Astrocyte (in vitro differentiated cells and primary cell): ENCODE measurements around the gene ACKR2. TPM values are rescaled to one million over a fixed set of nuclear protein-coding genes. Genes with fewer than 3 reads are reported as not detected.

Source experiments
- DNase-seq: peaks from one replicate; pipeline ENCODE4 v3.0.0-alpha.2; 2010; ENCODE audit warnings: low read depth
- FAIRE-seq: peaks from 2 replicates; lab custom pipeline; 2011; peaks lifted over from hg19 to GRCh38; lab: Jason Lieb, UNC
- H2AFZ ChIP-seq: 2 replicates; pipeline ENCODE4 v1.6.0; 2012; ENCODE audit warnings: low read depth, low read length, inconsistent platforms
- H3K27ac ChIP-seq: 2 replicates; pipeline ENCODE4 v1.5.1; 2011; ENCODE audit warnings: low read depth, low read length, inconsistent platforms
- H3K27me3 ChIP-seq: 2 replicates; pipeline ENCODE4 v1.6.0; 2011; ENCODE audit warnings: low read length, inconsistent platforms; ENCODE audit not compliant: insufficient read depth
- H3K36me3 ChIP-seq: 2 replicates; pipeline ENCODE4 v1.5.1; 2011; ENCODE audit warnings: low read length, inconsistent platforms; ENCODE audit not compliant: insufficient read depth
- H3K4me1 ChIP-seq: 2 replicates; pipeline ENCODE4 v1.5.1; 2011; ENCODE audit warnings: low read length, inconsistent platforms; ENCODE audit not compliant: insufficient read depth
- H3K4me2 ChIP-seq: 2 replicates; pipeline ENCODE4 v1.6.0; 2012; ENCODE audit warnings: low read length, inconsistent platforms
- H3K4me3 ChIP-seq: 2 replicates; pipeline ENCODE4 v1.5.1; 2011; ENCODE audit warnings: low read depth, mild to moderate bottlenecking, low read length, inconsistent platforms; ENCODE audit not compliant: insufficient read depth
- H3K79me2 ChIP-seq: 2 replicates; pipeline ENCODE4 v1.6.0; 2012; ENCODE audit warnings: mild to moderate bottlenecking, low read length, inconsistent platforms; ENCODE audit not compliant: insufficient read depth
- H3K9ac ChIP-seq: 2 replicates; pipeline ENCODE4 v1.6.0; 2012; ENCODE audit warnings: mild to moderate bottlenecking, low read length, inconsistent platforms
- H3K9me3 ChIP-seq: 2 replicates; pipeline ENCODE4 v1.5.1; 2012; ENCODE audit warnings: low read depth, mild to moderate bottlenecking, low read length, inconsistent platforms; ENCODE audit not compliant: insufficient read depth
- H4K20me1 ChIP-seq: 2 replicates; pipeline ENCODE4 v1.6.0; 2012; ENCODE audit warnings: low read length, inconsistent platforms; ENCODE audit not compliant: insufficient read depth
- H3K27ac Mint-ChIP-seq: one replicate; pipeline ENCODE4 v1.8.0; 2021; ENCODE audit warnings: mild to moderate bottlenecking, mixed read lengths; ENCODE audit not compliant: unreplicated experiment
- H3K27me3 Mint-ChIP-seq: one replicate; pipeline ENCODE4 v1.8.0; 2021; ENCODE audit warnings: low read depth, mixed read lengths; ENCODE audit not compliant: unreplicated experiment
- H3K36me3 Mint-ChIP-seq: one replicate; pipeline ENCODE4 v1.8.0; 2021; ENCODE audit warnings: low read depth, mixed read lengths; ENCODE audit not compliant: unreplicated experiment
- H3K4me1 Mint-ChIP-seq: one replicate; pipeline ENCODE4 v1.8.0; 2021; ENCODE audit warnings: low read depth, mixed read lengths; ENCODE audit not compliant: unreplicated experiment
- H3K4me3 Mint-ChIP-seq: one replicate; pipeline ENCODE4 v1.8.0; 2021; ENCODE audit warnings: mild to moderate bottlenecking, moderate library complexity, mixed read lengths; ENCODE audit not compliant: unreplicated experiment
- H3K9me3 Mint-ChIP-seq: one replicate; pipeline ENCODE4 v1.8.0; 2021; ENCODE audit warnings: mild to moderate bottlenecking, mixed read lengths; ENCODE audit not compliant: unreplicated experiment
- CTCF ChIP-seq: IDR thresholded peaks from 2 replicates; pipeline ENCODE4 v1.5.1; 2011; ENCODE audit warnings: low read depth, mild to moderate bottlenecking, inconsistent platforms, low read length, moderate library complexity; ENCODE audit not compliant: insufficient read depth
- EZH2 ChIP-seq: IDR thresholded peaks from 2 replicates; pipeline ENCODE4 v1.6.1; 2012; ENCODE audit warnings: mild to moderate bottlenecking, low read length, inconsistent platforms; ENCODE audit not compliant: insufficient read depth
- total RNA-seq: library from RNA; stranded (reverse); gene quantifications from 2 replicates; pipeline ENCODE4 v1.2.1, GENCODE V29; 2021

Gene ACKR2
- total RNA-seq, 1 donor from 2014 or later, result 1.7 TPM

GRCh38 chr3:42872718-42873117 is 63.5 kb downstream of the ACKR2 start:
- TF ChIP-seq EZH2, result no peak
- no peak for TF ChIP-seq CTCF
- H3K27ac Mint-ChIP-seq, result no peak overlapping the region
- Histone ChIP-seq H3K9me3 (no peaks in the 10 kb centered on the region), H3K36me3 (no peaks in the 10 kb centered on the region), H3K4me3 (no peak overlapping the region), H4K20me1 (no peaks in the 10 kb centered on the region), H3K4me1 (no peaks in the 10 kb centered on the region), H3K27ac (no peak overlapping the region), H3K27me3 (peaks cover 8% of the 10 kb centered on the region), H2AFZ (no peak overlapping the region), H3K4me2 (no peak overlapping the region), H3K9ac (no peak overlapping the region), H3K79me2 (no peaks in the 10 kb centered on the region)
- DNase-seq, result no peak
- peaks cover 3% of the 10 kb centered on the region for H3K36me3 Mint-ChIP-seq
- no peak overlapping the region for H3K4me3 Mint-ChIP-seq
- H3K4me1 Mint-ChIP-seq, result no peaks in the 10 kb centered on the region
- H3K9me3 Mint-ChIP-seq, result peaks cover 12% of the 10 kb centered on the region
- H3K27me3 Mint-ChIP-seq, result peaks cover 58% of the 10 kb centered on the region
- FAIRE-seq, result no peak

DNA sequence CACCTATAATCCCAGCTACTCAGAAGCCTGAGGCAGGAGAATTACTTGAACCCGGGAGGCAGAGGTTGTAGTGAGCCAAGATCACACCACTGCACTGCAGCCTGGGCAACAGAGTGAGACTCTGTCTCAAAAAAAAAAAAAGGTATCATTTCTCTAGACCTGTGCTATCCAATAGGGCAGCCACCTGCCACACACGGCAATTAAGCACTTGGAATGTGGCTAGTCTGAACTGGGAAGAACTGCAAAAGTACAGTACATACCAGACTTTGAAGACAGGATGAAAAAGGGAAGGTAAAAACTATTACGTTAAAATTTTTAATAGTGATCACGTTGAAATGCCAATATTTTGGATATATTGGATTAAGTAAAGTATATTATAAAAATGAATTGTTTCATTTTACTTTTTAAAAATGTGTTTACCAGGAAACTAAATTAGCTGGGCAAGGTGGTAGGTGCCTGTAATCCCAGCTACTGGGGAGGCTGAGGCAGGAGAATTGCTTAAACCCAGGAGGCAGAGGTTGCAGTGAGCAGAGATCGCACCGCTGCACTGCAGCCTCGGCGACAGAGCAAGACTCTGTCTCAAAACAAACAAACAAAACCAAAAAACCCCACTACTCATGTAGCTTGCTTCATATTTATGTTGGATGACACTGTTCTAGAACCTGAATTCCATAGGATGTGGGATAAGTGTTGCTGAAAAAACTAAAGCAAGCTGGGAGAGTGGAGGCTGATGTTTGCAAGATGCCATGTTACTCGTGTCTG is 64.2 kb downstream of the ACKR2 start:
- Histone ChIP-seq H3K9me3 (no peaks in the 10 kb centered on the region), H3K9ac (no peak overlapping the region), H4K20me1 (no peaks in the 10 kb centered on the region), H3K27ac (no peak overlapping the region), H3K79me2 (no peaks in the 10 kb centered on the region), H3K4me2 (no peak overlapping the region), H2AFZ (no peak overlapping the region), H3K27me3 (peaks cover 7% of the 10 kb centered on the region), H3K4me1 (no peaks in the 10 kb centered on the region), H3K36me3 (no peaks in the 10 kb centered on the region), H3K4me3 (no peak overlapping the region)
- peaks cover 3% of the 10 kb centered on the region for H3K36me3 Mint-ChIP-seq
- peaks cover 12% of the 10 kb centered on the region for H3K9me3 Mint-ChIP-seq
- DNase-seq (no peak), FAIRE-seq (no peak)
- H3K27ac Mint-ChIP-seq, result no peak overlapping the region
- no peak for TF ChIP-seq CTCF
- no peak for TF ChIP-seq EZH2
- peaks cover 57% of the 10 kb centered on the region for H3K27me3 Mint-ChIP-seq
- H3K4me1 Mint-ChIP-seq, result no peaks in the 10 kb centered on the region
- no peak overlapping the region for H3K4me3 Mint-ChIP-seq

DNA sequence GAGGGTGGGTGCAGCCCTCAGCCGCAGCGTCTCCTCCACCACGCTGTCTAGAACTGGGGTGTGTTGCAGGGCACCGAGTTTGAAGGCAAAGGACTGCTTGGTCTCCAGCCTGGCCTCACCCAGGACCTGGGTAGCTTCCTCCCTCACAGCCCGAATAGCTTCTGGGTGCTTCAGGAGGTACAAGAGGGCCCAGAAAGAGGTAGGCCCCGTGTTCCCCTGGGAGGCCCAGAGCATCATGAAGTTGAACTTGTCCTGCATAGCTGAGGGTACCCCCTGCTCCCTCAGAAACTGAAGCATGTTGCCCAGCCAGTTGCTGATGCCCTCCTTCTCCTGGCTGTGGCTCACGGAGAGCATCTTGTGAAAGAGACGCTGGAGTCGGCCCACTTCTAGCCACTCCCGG is 65.5 kb downstream of the ACKR2 start:
- peaks cover 3% of the 10 kb centered on the region for H3K36me3 Mint-ChIP-seq
- TF ChIP-seq CTCF (no peak), EZH2 (no peak)
- no peak for FAIRE-seq

More for the DNA sequence above, 65.5 kb downstream of the ACKR2 start:
- H3K27ac ChIP-seq, result no peak overlapping the region
- Mint-ChIP-seq H3K9me3 (peaks cover 12% of the 10 kb centered on the region), H3K27ac (no peak overlapping the region), H3K4me3 (no peak overlapping the region), H3K27me3 (peaks cover 46% of the 10 kb centered on the region), H3K4me1 (no peaks in the 10 kb centered on the region)
- no peak overlapping the region for H3K4me2 ChIP-seq
- H3K9ac ChIP-seq, result no peak overlapping the region
- H3K27me3 ChIP-seq, result peaks cover 7% of the 10 kb centered on the region
- DNase-seq, result no peak
- no peaks in the 10 kb centered on the region for H3K36me3 ChIP-seq
- no peaks in the 10 kb centered on the region for H3K9me3 ChIP-seq
- H2AFZ ChIP-seq, result no peak overlapping the region
- H3K79me2 ChIP-seq, result no peaks in the 10 kb centered on the region
- H4K20me1 ChIP-seq, result no peaks in the 10 kb centered on the region
- no peak overlapping the region for H3K4me3 ChIP-seq
- H3K4me1 ChIP-seq, result no peaks in the 10 kb centered on the region
